Hepatocyte (in vitro differentiated cells): ENCODE measurements around the gene TTC33. TPM values are rescaled to one million over a fixed set of nuclear protein-coding genes. Genes with fewer than 3 reads are reported as not detected.

ENCODE experiments used
- DNase-seq: peaks from one replicate; pipeline ENCODE4 v3.0.0-alpha.2; 2016; ENCODE audit warnings: low spot score
- H2AFZ ChIP-seq: fragments of 200-600 bp; sonication (generic); 2 replicates; pipeline ENCODE4 v1.6.0; 2016; ENCODE audit warnings: antibody characterized with exemption, mild to moderate bottlenecking
- H3K27ac ChIP-seq: fragments of 200-600 bp; sonication (generic); 2 replicates; pipeline ENCODE4 v1.5.1; 2016; ENCODE audit warnings: mild to moderate bottlenecking
- H3K27me3 ChIP-seq: fragments of 200-600 bp; sonication (generic); 2 replicates; pipeline ENCODE4 v1.6.1; 2016
- H3K36me3 ChIP-seq: fragments of 200-600 bp; sonication (generic); replicated peaks from 2 replicates; pipeline ENCODE4 v1.5.1; 2016; ENCODE audit warnings: low read depth; ENCODE audit not compliant: insufficient read depth
- H3K4me1 ChIP-seq: fragments of 200-600 bp; sonication (generic); 2 replicates; pipeline ENCODE4 v1.5.1; 2016; ENCODE audit warnings: mild to moderate bottlenecking, moderate library complexity; ENCODE audit not compliant: insufficient read depth
- H3K4me2 ChIP-seq: fragments of 200-600 bp; sonication (generic); 2 replicates; pipeline ENCODE4 v1.6.0; 2016
- H3K4me3 ChIP-seq: fragments of 200-600 bp; sonication (generic); 2 replicates; pipeline ENCODE4 v1.5.1; 2016; ENCODE audit warnings: mild to moderate bottlenecking
- H3K79me2 ChIP-seq: fragments of 200-600 bp; sonication (generic); 2 replicates; pipeline ENCODE4 v1.6.0; 2017; ENCODE audit warnings: mild to moderate bottlenecking
- H3K9me2 ChIP-seq: fragments of 200-600 bp; sonication (generic); replicated peaks from 2 replicates; pipeline ENCODE4 v1.6.0; 2017; ENCODE audit warnings: mild to moderate bottlenecking; ENCODE audit not compliant: insufficient read depth
- H3K9me3 ChIP-seq: fragments of 200-600 bp; sonication (generic); 2 replicates; pipeline ENCODE4 v1.5.1; 2016; ENCODE audit warnings: low read depth, mild to moderate bottlenecking
- H4K20me1 ChIP-seq: fragments of 200-600 bp; sonication (generic); 2 replicates; pipeline ENCODE4 v1.6.0; 2016; ENCODE audit warnings: mild to moderate bottlenecking; ENCODE audit not compliant: insufficient read depth, poor library complexity, severe bottlenecking
- CTCF ChIP-seq: fragments of 200-600 bp; sonication (generic); IDR thresholded peaks from 2 replicates; pipeline ENCODE4 v1.5.1; 2016; ENCODE audit warnings: antibody characterized with exemption, mild to moderate bottlenecking; ENCODE audit not compliant: poor library complexity
- EZH2 ChIP-seq: fragments of 200-600 bp; sonication (generic); IDR thresholded peaks from 2 replicates; pipeline ENCODE4 v1.6.1; 2016; ENCODE audit warnings: antibody characterized with exemption, mild to moderate bottlenecking, borderline replicate concordance
- EZH2phosphoT487 ChIP-seq: fragments of 200-600 bp; sonication (generic); IDR thresholded peaks from one replicate; pipeline ENCODE4 v1.6.1; 2018; ENCODE audit warnings: antibody characterized with exemption, mild to moderate bottlenecking, low read depth, moderate library complexity; ENCODE audit not compliant: unreplicated experiment, severe bottlenecking
- WGBS: methylation state at CpG from one replicate; pipeline ENCODE4 v1.1.6; 2016; ENCODE audit warnings: low lambda C conversion rate; ENCODE audit errors: missing lambda C conversion rate; 5-methylcytosine and 5-hydroxymethylcytosine counted together
- polyA plus RNA-seq: library from polyadenylated mRNA; unstranded; fragments of >200 nt; fragmentation: Nextera tagmentation; extraction: Ambion mirVana; gene quantifications from 2 replicates; pipeline ENCODE4 v1.2.1, GENCODE V29; 2016
- total RNA-seq: library from RNA; depleted of rRNA; stranded (reverse); fragments of >200 nt; gene quantifications from 2 replicates; pipeline ENCODE4 v1.2.3, GENCODE V29; 2014

The TTC33 gene
- total and polyA plus RNA-seq, 2 experiments from 2014 or later, result 5.6 to 19.3 TPM

GRCh38 chr5:40507095-40507494 lies 248.7 kb downstream of the TTC33 start:
- Histone ChIP-seq H3K4me2 (no peak overlapping the region), H4K20me1 (no peaks in the 10 kb centered on the region), H3K9me2 (no peaks in the 10 kb centered on the region), H2AFZ (no peak overlapping the region), H3K27ac (no peak overlapping the region), H3K36me3 (no peaks in the 10 kb centered on the region), H3K4me1 (no peaks in the 10 kb centered on the region), H3K9me3 (no peaks in the 10 kb centered on the region), H3K27me3 (no peaks in the 10 kb centered on the region), H3K79me2 (no peaks in the 10 kb centered on the region), H3K4me3 (no peak overlapping the region)
- TF ChIP-seq CTCF (no peak), EZH2phosphoT487 (no peak), EZH2 (no peak)
- WGBS, result 87% methylated on average over 2 of the region's 2 CpGs
- no peak for DNase-seq

- no peak overlapping the region for H2AFZ ChIP-seq
- TF ChIP-seq CTCF (no peak), EZH2 (no peak), EZH2phosphoT487 (no peak)
- H3K4me1 ChIP-seq, result no peaks in the 10 kb centered on the region
- H3K27me3 ChIP-seq, result no peaks in the 10 kb centered on the region
- no peaks in the 10 kb centered on the region for H4K20me1 ChIP-seq
- H3K9me2 ChIP-seq, result no peaks in the 10 kb centered on the region
- H3K4me3 ChIP-seq, result no peak overlapping the region
- DNase-seq, result no peak
- no peaks in the 10 kb centered on the region for H3K36me3 ChIP-seq
- H3K79me2 ChIP-seq, result no peaks in the 10 kb centered on the region
- 87% methylated on average over 4 of the region's 4 CpGs for WGBS
- no peak overlapping the region for H3K27ac ChIP-seq
- H3K4me2 ChIP-seq, result no peak overlapping the region
- no peaks in the 10 kb centered on the region for H3K9me3 ChIP-seq
Observed at GRCh38 chr5:40505031-40505430, 250.7 kb downstream of the TTC33 start.

GRCh38 chr5:40503439-40503838 lies 252.3 kb downstream of the TTC33 start:
- Histone ChIP-seq H4K20me1 (no peaks in the 10 kb centered on the region), H2AFZ (no peak overlapping the region), H3K9me3 (no peaks in the 10 kb centered on the region), H3K4me3 (no peak overlapping the region), H3K9me2 (no peaks in the 10 kb centered on the region), H3K4me1 (peaks cover 6% of the 10 kb centered on the region), H3K27ac (no peak overlapping the region), H3K27me3 (no peaks in the 10 kb centered on the region), H3K79me2 (no peaks in the 10 kb centered on the region), H3K4me2 (no peak overlapping the region), H3K36me3 (no peaks in the 10 kb centered on the region)
- no peak for DNase-seq
- TF ChIP-seq CTCF, result no peak
- TF ChIP-seq EZH2phosphoT487, result no peak
- no peak for TF ChIP-seq EZH2
- 54% methylated on average over 2 of the region's 2 CpGs for WGBS

- no peak overlapping the region for H3K27ac ChIP-seq
- TF ChIP-seq EZH2, result no peak
- no peak for TF ChIP-seq EZH2phosphoT487
- TF ChIP-seq CTCF, result no peak
Observed at GRCh38 chr5:40502736-40503135, 253.0 kb downstream of the TTC33 start.

More at GRCh38 chr5:40502736-40503135, 253.0 kb downstream of the TTC33 start:
- no peak overlapping the region for H3K4me3 ChIP-seq
- no peak for DNase-seq
- peaks cover 6% of the 10 kb centered on the region for H3K4me1 ChIP-seq
- no peaks in the 10 kb centered on the region for H3K36me3 ChIP-seq
- no peaks in the 10 kb centered on the region for H3K9me3 ChIP-seq
- 88% methylated on average over 3 of the region's 3 CpGs for WGBS
- H3K27me3 ChIP-seq, result no peaks in the 10 kb centered on the region
- H2AFZ ChIP-seq, result no peak overlapping the region
- no peaks in the 10 kb centered on the region for H3K9me2 ChIP-seq
- no peaks in the 10 kb centered on the region for H3K79me2 ChIP-seq
- H3K4me2 ChIP-seq, result no peak overlapping the region
- no peaks in the 10 kb centered on the region for H4K20me1 ChIP-seq
